H1 (cell line): Measurements from ENCODE around the gene WDR77. TPM values are rescaled to one million over a fixed set of nuclear protein-coding genes. Genes with fewer than 3 reads are reported as not detected.

Experiments
- CTCF ChIA-PET: fragments of 300-600 bp; sonication (Branson Sonifier 250); formaldehyde crosslinking; loops from one replicate; lab custom pipeline; 2021; ENCODE audit not compliant: partially characterized antibody; lab: Charles Lee
- POLR2A ChIA-PET: fragments of 300-600 bp; sonication (Branson Sonifier 250); formaldehyde crosslinking; loops from one replicate; lab custom pipeline; 2021; ENCODE audit warnings: inconsistent platforms; ENCODE audit not compliant: partially characterized antibody; lab: Charles Lee
- DNase-seq, 2 experiments: peaks; one replicate each; pipeline versions ENCODE4 v3.0.0 to v3.0.0-alpha.2; 2010 to 2022; ENCODE audit warnings: low spot score in 2 of 2, low read depth in 1 of 2, mixed read lengths in 1 of 2
- FAIRE-seq: peaks from 2 replicates; lab custom pipeline; 2011; peaks lifted over from hg19 to GRCh38; lab: Jason Lieb, UNC
- H2AFZ ChIP-seq: 2 replicates; pipeline ENCODE4 v1.8.1; 2012; ENCODE audit warnings: low read length, inconsistent platforms
- H2AK5ac ChIP-seq: 2 replicates; pipeline ENCODE4 v1.6.1; 2013; ENCODE audit warnings: low read depth, low read length
- H2BK120ac ChIP-seq: replicated peaks from 2 replicates; pipeline ENCODE3; 2013; ENCODE audit warnings: low read depth, low read length, inconsistent platforms
- H2BK12ac ChIP-seq: 2 replicates; pipeline ENCODE4 v1.6.1; 2013; ENCODE audit warnings: low read depth, low read length
- H2BK15ac ChIP-seq: 2 replicates; pipeline ENCODE4 v1.6.1; 2013; ENCODE audit warnings: low read length
- H2BK20ac ChIP-seq: 2 replicates; pipeline ENCODE4 v1.6.1; 2013; ENCODE audit warnings: low read length
- H2BK5ac ChIP-seq: 2 replicates; pipeline ENCODE4 v1.6.1; 2013; ENCODE audit warnings: low read depth, low read length
- H3K14ac ChIP-seq: 2 replicates; pipeline ENCODE4 v1.6.1; 2013; ENCODE audit warnings: inconsistent platforms; ENCODE audit not compliant: insufficient read length
- H3K18ac ChIP-seq: 2 replicates; pipeline ENCODE4 v1.6.1; 2013; ENCODE audit warnings: low read length; ENCODE audit errors: extremely low read depth
- H3K23ac ChIP-seq: 2 replicates; pipeline ENCODE4 v1.6.1; 2013; ENCODE audit warnings: inconsistent platforms; ENCODE audit not compliant: insufficient read length
- H3K23me2 ChIP-seq: 2 replicates; pipeline ENCODE4 v1.6.1; 2013; ENCODE audit warnings: low read depth, low read length
- H3K27ac ChIP-seq: 2 replicates; pipeline ENCODE4 v1.6.1; 2011; ENCODE audit warnings: low read depth, low read length, inconsistent platforms
- H3K27me3 ChIP-seq, 4 experiments: replicated peaks in 1 of 4; 1 replicate in 1 of 4; 2 replicates in 3 of 4; pipeline versions ENCODE4 v1.6.1 to v1.8.1; 2011 to 2013; ENCODE audit warnings: low read length in 3 of 4, mild to moderate bottlenecking in 3 of 4, inconsistent platforms in 2 of 4, mixed read lengths in 2 of 4, moderate library complexity in 1 of 4; ENCODE audit not compliant: control insufficient read depth in 3 of 4, insufficient read depth in 3 of 4; ENCODE audit errors: extremely low read depth in 1 of 4
- H3K36me3 ChIP-seq, 4 experiments: 2 replicates each; pipeline versions ENCODE4 v1.6.1 to v1.8.1; 2011 to 2013; ENCODE audit warnings: mild to moderate bottlenecking in 4 of 4, low read length in 3 of 4, moderate library complexity in 2 of 4, control low read depth in 1 of 4, inconsistent platforms in 1 of 4; ENCODE audit not compliant: insufficient read depth in 4 of 4, control insufficient read depth in 2 of 4
- H3K4ac ChIP-seq: replicated peaks from 2 replicates; pipeline ENCODE3; 2013; ENCODE audit warnings: low read length, low read depth, mixed read lengths, inconsistent platforms; ENCODE audit not compliant: insufficient read length
- H3K4me1 ChIP-seq, 4 experiments: replicated peaks in 1 of 4; 1 replicate in 1 of 4; 2 replicates in 3 of 4; pipeline versions ENCODE4 v1.6.1 to v1.8.1; 2011 to 2013; ENCODE audit warnings: low read length in 3 of 4, inconsistent platforms in 2 of 4, mixed read lengths in 1 of 4; ENCODE audit not compliant: insufficient read depth in 4 of 4, control insufficient read depth in 3 of 4
- H3K4me2 ChIP-seq, 2 experiments: 2 replicates each; pipeline versions ENCODE4 v1.6.1 to v1.8.1; 2011 to 2013; ENCODE audit warnings: low read depth in 2 of 2, low read length in 2 of 2, control low read depth in 1 of 2, inconsistent platforms in 1 of 2, mild to moderate bottlenecking in 1 of 2; ENCODE audit not compliant: insufficient read depth in 1 of 2
- H3K4me3 ChIP-seq, 4 experiments: fragments of 200-600, 300-600 bp in 1 of 4; sonication (generic), shearing (Covaris generic), sonication (Bioruptor Twin) in 1 of 4; 2 replicates each; pipeline versions ENCODE4 v1.5.1 to v1.8.1; 2011 to 2016; ENCODE audit warnings: low read length in 4 of 4, low read depth in 3 of 4, control low read depth in 2 of 4, inconsistent platforms in 2 of 4, mild to moderate bottlenecking in 2 of 4, mixed read lengths in 1 of 4, moderate library complexity in 1 of 4; ENCODE audit not compliant: insufficient read depth in 2 of 4; ENCODE audit errors: extremely low read depth in 1 of 4
- H3K56ac ChIP-seq: replicated peaks from 2 replicates; pipeline ENCODE3; 2013; ENCODE audit warnings: low read depth, mild to moderate bottlenecking, mixed read lengths, low read length, inconsistent platforms; ENCODE audit not compliant: insufficient read length
- H3K79me1 ChIP-seq: 2 replicates; pipeline ENCODE4 v1.6.1; 2013; ENCODE audit warnings: low read depth, low read length, control low read depth
- H3K79me2 ChIP-seq, 2 experiments: 2 replicates each; pipeline versions ENCODE4 v1.6.1 to v1.8.1; 2012 to 2013; ENCODE audit warnings: low read length in 2 of 2, mild to moderate bottlenecking in 2 of 2, inconsistent platforms in 1 of 2; ENCODE audit not compliant: insufficient read depth in 2 of 2, control insufficient read depth in 1 of 2
- H3K9ac ChIP-seq, 4 experiments: replicated peaks in 1 of 4; 1 replicate in 1 of 4; 2 replicates in 3 of 4; pipeline versions ENCODE4 v1.6.1 to v1.8.1; 2011 to 2013; ENCODE audit warnings: low read depth in 3 of 4, low read length in 3 of 4, control low read depth in 2 of 4, mild to moderate bottlenecking in 2 of 4, moderate library complexity in 2 of 4, inconsistent platforms in 1 of 4; ENCODE audit errors: extremely low read depth in 1 of 4
- H3K9me3 ChIP-seq, 2 experiments: 2 replicates each; pipeline versions ENCODE4 v1.6.1 to v1.8.1; 2012 to 2013; ENCODE audit warnings: mild to moderate bottlenecking in 2 of 2, moderate library complexity in 2 of 2, control low read depth in 1 of 2, inconsistent platforms in 1 of 2, low read depth in 1 of 2, low read length in 1 of 2, mixed read lengths in 1 of 2; ENCODE audit not compliant: insufficient read depth in 2 of 2
- H4K20me1 ChIP-seq, 2 experiments: replicated peaks in 1 of 2; 2 replicates each; pipeline versions ENCODE3 to v1.8.1; 2011 to 2013; ENCODE audit warnings: inconsistent platforms in 2 of 2, low read length in 2 of 2, mild to moderate bottlenecking in 1 of 2; ENCODE audit not compliant: insufficient read depth in 2 of 2, control insufficient read depth in 1 of 2
- H4K5ac ChIP-seq: 2 replicates; pipeline ENCODE4 v1.6.1; 2013; ENCODE audit warnings: low read length, low read depth, mixed read lengths, inconsistent platforms; ENCODE audit not compliant: insufficient read length
- H4K8ac ChIP-seq: 2 replicates; pipeline ENCODE4 v1.8.0; 2013; ENCODE audit warnings: mild to moderate bottlenecking, moderate library complexity, low read length, inconsistent platforms; ENCODE audit not compliant: insufficient read depth; ENCODE audit errors: extremely low read depth
- H4K91ac ChIP-seq: replicated peaks from 2 replicates; pipeline ENCODE3; 2013; ENCODE audit warnings: low read length, mixed read lengths, inconsistent platforms; ENCODE audit not compliant: insufficient read length
- CEBPB ChIP-seq: IDR thresholded peaks from 2 replicates; pipeline ENCODE4 v1.6.1; 2012; ENCODE audit warnings: low read depth, low read length
- CHD1 ChIP-seq: IDR thresholded peaks from 2 replicates; pipeline ENCODE4 v1.6.1; 2012; ENCODE audit warnings: low read depth, low read length, improper control_type of control experiment
- RAD21 ChIP-seq, 2 experiments: IDR thresholded peaks in 1 of 2; conservative IDR thresholded peaks in 1 of 2; 2 replicates each; pipeline ENCODE4 v1.6.1; 2011; ENCODE audit warnings: low read depth in 2 of 2, low read length in 2 of 2, improper control_type of control experiment in 1 of 2, inconsistent platforms in 1 of 2, mild to moderate bottlenecking in 1 of 2, moderate library complexity in 1 of 2
- WGBS, 2 experiments: shearing (Covaris generic) in 1 of 2; methylation state at CpG; one replicate each; pipeline versions ENCODE4 v1.1.6 to v1.1.7; 2013 to 2015; ENCODE audit warnings: low lambda C conversion rate in 2 of 2, mixed read lengths in 2 of 2, inconsistent platforms in 1 of 2, low coverage in 1 of 2, missing lambda C conversion rate in 1 of 2; ENCODE audit not compliant: insufficient replicate concordance in 2 of 2, insufficient coverage in 1 of 2, insufficient read length in 1 of 2; ENCODE audit errors: extremely low coverage in 1 of 2, missing lambda C conversion rate in 1 of 2; 5-methylcytosine and 5-hydroxymethylcytosine counted together
- polyA plus RNA-seq, 7 experiments: library from polyadenylated mRNA; depleted of rRNA in 3 of 7; stranded (reverse) in 5 of 7; unstranded in 2 of 7; fragments of >200 nt in 5 of 7; fragments of 200-250 nt in 2 of 7; gene quantifications; 1 replicate in 5 of 7; 2 replicates in 1 of 7; 4 replicates in 1 of 7; pipeline versions ENCODE4 v1.2.1 to v1.2.3, GENCODE V29; 2011 to 2013; ENCODE audit warnings: missing spikeins in 2 of 7, mixed read lengths in 2 of 7
- total RNA-seq: library from RNA; stranded (reverse); fragmentation: NEBNext Ultra II Directional; extraction: Animal tissue kit (Norgen Biotek cat#: 25700); gene quantifications from 2 replicates; pipeline ENCODE4 v1.2.1, GENCODE V29; 2021
- TF ChIP-seq, protein P1 (sequence below), 3 experiments: IDR thresholded peaks; 1 replicate in 2 of 3; 2 replicates in 1 of 3; pipeline versions ENCODE4 v1.5.1 to v1.6.1; 2011; ENCODE audit warnings: low read length in 3 of 3, mild to moderate bottlenecking in 3 of 3, inconsistent platforms in 2 of 3, low read depth in 1 of 3, moderate library complexity in 1 of 3; ENCODE audit not compliant: insufficient read depth in 1 of 3; ENCODE audit errors: control extremely low read depth in 1 of 3

The WDR77 gene
- total and polyA plus RNA-seq, 2 of the 8 experiments (the other 6 are each of a cell fraction or from before 2014, with no cell fraction given) = 66.0 to 156 TPM

DNA sequence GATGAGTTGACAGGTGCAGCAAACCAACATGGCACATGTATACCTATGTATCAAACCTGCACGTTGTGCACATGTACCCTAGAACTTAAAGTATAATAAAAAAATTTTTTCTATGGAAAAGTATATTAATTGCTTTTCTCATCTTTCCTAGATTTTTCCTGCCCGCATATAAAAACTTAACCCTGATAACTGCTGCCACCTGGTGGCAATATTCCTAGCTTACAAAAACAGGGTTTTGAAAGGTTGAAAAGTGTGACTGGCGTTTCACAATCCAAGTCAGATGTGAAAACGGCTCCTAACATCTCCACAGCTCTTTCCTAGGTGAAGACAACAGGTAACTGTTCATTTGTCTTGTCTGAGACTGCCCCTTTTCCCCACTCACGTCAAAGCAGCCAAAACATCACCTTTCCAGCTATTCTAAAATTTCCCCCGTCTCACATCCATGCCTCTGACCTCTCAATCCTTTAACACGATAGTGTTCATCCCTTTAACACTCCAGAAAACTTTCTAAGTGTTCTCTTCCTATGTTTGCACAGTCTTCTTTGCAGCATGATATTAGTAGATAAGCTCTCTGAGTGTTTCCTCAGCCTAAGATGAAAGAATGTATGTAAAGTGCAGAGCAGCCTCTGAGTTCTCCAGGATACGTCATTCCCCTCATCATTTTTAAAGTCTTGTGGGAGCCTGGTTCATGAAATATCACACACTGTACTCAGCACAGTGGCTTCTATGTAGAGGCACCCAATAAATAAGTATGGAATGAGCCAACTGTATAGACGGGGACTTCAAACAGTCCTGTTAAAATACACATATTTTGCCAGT is 49.1 kb downstream of the WDR77 start:
- H3K14ac ChIP-seq = no peak overlapping the region
- H3K4me2 ChIP-seq = no peak overlapping the region
- no peak overlapping the region for H2BK12ac ChIP-seq
- POLR2A ChIA-PET = no interaction called here
- H3K18ac ChIP-seq = no peak overlapping the region
- no peaks in the 10 kb centered on the region for H3K23me2 ChIP-seq
- H2AFZ ChIP-seq = peak overlapping the region; percentile 85; the same call in 1 of the 2 replicates
- no peak overlapping the region for H4K5ac ChIP-seq
- no peaks in the 10 kb centered on the region for H3K4me1 ChIP-seq
- H3K9me3 ChIP-seq = no peaks in the 10 kb centered on the region
- no peak overlapping the region for H3K27ac ChIP-seq
- FAIRE-seq = no peak
- 0 out of 2 replicates have a peak overlapping the region, but pooled peaks have one; percentile 61 for H2BK15ac ChIP-seq
- no peak overlapping the region for H3K4ac ChIP-seq
- no peaks in the 10 kb centered on the region for H3K27me3 ChIP-seq
- no peaks in the 10 kb centered on the region for H3K79me1 ChIP-seq
- no peak overlapping the region for H3K56ac ChIP-seq
- peak; percentile 65 for TF ChIP-seq CEBPB
- peak; percentile 75 to 81 for TF ChIP-seq RAD21 (IDR thresholded peaks at IDR 0.05 in 1 of 2, conservative IDR thresholded peaks at IDR 0.05 in 1 of 2; ENCODE audit: low read depth in 2 of 2, low read length in 2 of 2)
- TF ChIP-seq, protein P1, sequence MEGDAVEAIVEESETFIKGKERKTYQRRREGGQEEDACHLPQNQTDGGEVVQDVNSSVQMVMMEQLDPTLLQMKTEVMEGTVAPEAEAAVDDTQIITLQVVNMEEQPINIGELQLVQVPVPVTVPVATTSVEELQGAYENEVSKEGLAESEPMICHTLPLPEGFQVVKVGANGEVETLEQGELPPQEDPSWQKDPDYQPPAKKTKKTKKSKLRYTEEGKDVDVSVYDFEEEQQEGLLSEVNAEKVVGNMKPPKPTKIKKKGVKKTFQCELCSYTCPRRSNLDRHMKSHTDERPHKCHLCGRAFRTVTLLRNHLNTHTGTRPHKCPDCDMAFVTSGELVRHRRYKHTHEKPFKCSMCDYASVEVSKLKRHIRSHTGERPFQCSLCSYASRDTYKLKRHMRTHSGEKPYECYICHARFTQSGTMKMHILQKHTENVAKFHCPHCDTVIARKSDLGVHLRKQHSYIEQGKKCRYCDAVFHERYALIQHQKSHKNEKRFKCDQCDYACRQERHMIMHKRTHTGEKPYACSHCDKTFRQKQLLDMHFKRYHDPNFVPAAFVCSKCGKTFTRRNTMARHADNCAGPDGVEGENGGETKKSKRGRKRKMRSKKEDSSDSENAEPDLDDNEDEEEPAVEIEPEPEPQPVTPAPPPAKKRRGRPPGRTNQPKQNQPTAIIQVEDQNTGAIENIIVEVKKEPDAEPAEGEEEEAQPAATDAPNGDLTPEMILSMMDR (IDR thresholded peaks at IDR 0.05; ENCODE audit: control extremely low read depth in 1 of 3, insufficient read depth in 1 of 3, low read depth in 1 of 3, low read length in 3 of 3) = peak in 2 of 3 experiments; percentile 54 to 62; a peak in 3 of 4 replicates
- TF ChIP-seq CHD1 = no peak
- TF ChIP-seq, all 59 proteins: peak for 3
- no peaks in the 10 kb centered on the region for H4K20me1 ChIP-seq
- H3K23ac ChIP-seq = no peak overlapping the region
- H4K91ac ChIP-seq = no peak overlapping the region
- no peaks in the 10 kb centered on the region for H3K36me3 ChIP-seq
- H2BK120ac ChIP-seq = no peak overlapping the region
- no peak overlapping the region for H2AK5ac ChIP-seq
- no peak overlapping the region for H4K8ac ChIP-seq
- CTCF ChIA-PET = interaction anchor here (0.7 to 4.8 kb wide), 44 partner anchors 10 to 620 kb away, joined by 3 to 44 read pairs (median 5); no protein-coding TSS in a partner anchor
- no peaks in the 10 kb centered on the region for H3K79me2 ChIP-seq
- H3K9ac ChIP-seq = no peak overlapping the region
- WGBS, 2 experiments = 56% methylated on average over 9 of the region's 9 CpGs; no CpG with 5 or more reads in 1 of the 2 experiments
- 0 out of 2 replicates have a peak overlapping the region, but pooled peaks have one; percentile 21 for H2BK20ac ChIP-seq
- H2BK5ac ChIP-seq = no peak overlapping the region
- H3K4me3 ChIP-seq = no peak overlapping the region
- peak in 1 of 2 experiments; percentile 71 for DNase-seq
